Natural killer cell (primary cell): ENCODE data around the gene SLC2A1. TPM values are rescaled to one million over a fixed set of nuclear protein-coding genes. Genes with fewer than 3 reads are reported as not detected.

ENCODE experiments used
- ATAC-seq, 3 donors: fragments of 150-1000 bp in 2 of 3; fragments of 200-7000 bp in 1 of 3; cut with Tn5 transposase; 1 replicate in 1 of 3; 2 replicates in 2 of 3; pipeline ENCODE4 v1.10.0; 2021; ENCODE audit warnings: mild to moderate bottlenecking in 2 of 3, moderate library complexity in 2 of 3
- DNase-seq, 2 donors: peaks; one replicate each; pipeline versions ENCODE4 v3.0.0 to v3.0.0-alpha.2; 2013 to 2021; ENCODE audit warnings: mixed read lengths in 1 of 2
- H3K27ac ChIP-seq: one replicate; pipeline ENCODE4 v1.5.1; 2013; ENCODE audit warnings: mild to moderate bottlenecking, low read length
- H3K27me3 ChIP-seq: one replicate; pipeline ENCODE4 v1.6.1; 2013; ENCODE audit warnings: low read length; ENCODE audit not compliant: control insufficient read depth, insufficient read depth
- H3K36me3 ChIP-seq: one replicate; pipeline ENCODE4 v1.6.1; 2013; ENCODE audit warnings: low read length; ENCODE audit not compliant: control insufficient read depth, insufficient read depth
- H3K4me1 ChIP-seq: one replicate; pipeline ENCODE4 v1.6.1; 2013; ENCODE audit warnings: low read length; ENCODE audit not compliant: control insufficient read depth, insufficient read depth
- H3K4me3 ChIP-seq: one replicate; pipeline ENCODE4 v1.5.1; 2013; ENCODE audit warnings: low read length
- H3K9me3 ChIP-seq: one replicate; pipeline ENCODE4 v1.6.1; 2013; ENCODE audit warnings: low read length; ENCODE audit not compliant: control insufficient read depth, insufficient read depth
- H3K27ac Mint-ChIP-seq, 2 donors: one replicate each; pipeline ENCODE4 v1.8.0; 2022; ENCODE audit warnings: mild to moderate bottlenecking in 2 of 2, mixed read lengths in 2 of 2, moderate library complexity in 1 of 2
- H3K27me3 Mint-ChIP-seq, 2 donors: one replicate each; pipeline ENCODE4 v1.8.0; 2022; ENCODE audit warnings: low read depth in 2 of 2, mixed read lengths in 2 of 2
- H3K36me3 Mint-ChIP-seq: one replicate; pipeline ENCODE4 v1.8.0; 2022; ENCODE audit warnings: mixed read lengths
- H3K4me1 Mint-ChIP-seq, 2 donors: one replicate each; pipeline ENCODE4 v1.8.0; 2022; ENCODE audit warnings: mixed read lengths in 2 of 2
- H3K4me3 Mint-ChIP-seq: one replicate; pipeline ENCODE4 v1.8.0; 2022; ENCODE audit warnings: mild to moderate bottlenecking, moderate library complexity, mixed read lengths
- H3K9me3 Mint-ChIP-seq, 2 donors: one replicate each; pipeline ENCODE4 v1.8.0; 2022; ENCODE audit warnings: mixed read lengths in 2 of 2
- WGBS: methylation state at CpG from one replicate; pipeline ENCODE4 v1.1.7; 2013; ENCODE audit warnings: missing lambda C conversion rate; ENCODE audit not compliant: insufficient coverage; 5-methylcytosine and 5-hydroxymethylcytosine counted together
- intact Hi-C: fragments of 100-400 bp; cut with micrococcal nuclease; formaldehyde crosslinking; loops from one replicate; pipeline ENCODE4 v1.14.2; 2022
- total RNA-seq, 4 donors: library from RNA; stranded (reverse); fragments of 120-200 nt in 1 of 4; gene quantifications; one replicate each; pipeline versions ENCODE4 v1.2.3 to v1.2.4, GENCODE V29; 2013 to 2022
- TF ChIP-seq, protein P1 (sequence below): fragments of 200-600 bp; IDR thresholded peaks from one replicate; pipeline ENCODE4 v1.8.0; 2022; ENCODE audit warnings: antibody characterized with exemption

SLC2A1 gene
- total RNA-seq, 3 donors from 2014 or later (not counting 1 experiment from before 2014, with no cell fraction given), result 94.7 to 143 (median 95.1) TPM

DNA sequence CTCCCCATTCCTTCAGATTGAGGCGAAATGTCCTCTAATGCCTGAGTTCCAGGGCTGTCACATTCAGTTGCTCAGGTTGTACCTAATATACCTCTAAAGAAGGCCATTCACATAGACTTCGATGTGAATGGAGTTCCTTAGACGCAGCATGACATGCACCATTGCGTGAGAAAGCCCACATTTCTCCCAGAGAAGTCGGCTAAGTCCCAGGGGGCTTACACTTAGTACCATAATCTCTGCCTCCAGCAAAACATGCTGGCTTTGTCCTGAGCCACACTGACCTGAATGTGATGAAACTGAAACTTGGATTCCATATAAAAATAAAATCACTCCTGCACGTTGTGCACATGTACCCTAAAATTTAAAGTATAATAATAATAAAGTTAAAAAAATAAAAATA is 23.2 kb upstream of the SLC2A1 start:
- ATAC-seq, result no peak
- WGBS, result 95% methylated on average over 5 of the region's 6 CpGs
- intact Hi-C loops, result no loop called here

DNA sequence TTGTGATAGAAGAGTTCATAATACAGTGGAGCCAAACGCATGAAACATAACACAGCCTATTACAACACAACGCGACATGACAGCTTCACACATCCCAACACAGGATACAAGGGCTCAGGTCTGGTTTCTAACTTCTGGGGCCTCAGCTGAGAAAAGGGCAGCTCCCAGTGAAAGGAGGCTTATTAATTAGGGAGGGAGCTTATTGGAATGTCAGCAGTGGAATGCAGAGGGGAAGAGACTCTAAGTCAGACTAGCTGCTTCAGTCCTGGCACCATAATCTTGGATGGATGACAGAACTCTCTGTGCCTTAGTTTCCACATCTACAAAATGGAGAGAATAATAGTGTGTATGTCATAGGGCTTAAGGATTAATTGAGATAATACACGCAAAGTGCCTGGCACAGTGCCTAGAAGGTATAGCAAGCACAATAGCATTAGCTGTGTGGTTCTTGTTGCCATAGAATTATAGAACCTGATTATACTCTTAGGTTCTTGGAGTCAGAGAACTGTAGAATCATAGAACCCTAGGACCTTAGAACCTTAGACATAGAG is 22.7 kb upstream of the SLC2A1 start:
- intact Hi-C loops, result no loop called here
- H3K27ac Mint-ChIP-seq, result no peak overlapping the region
- Histone ChIP-seq H3K27ac (no peak overlapping the region), H3K36me3 (no peaks in the 10 kb centered on the region), H3K27me3 (no peaks in the 10 kb centered on the region), H3K9me3 (no peaks in the 10 kb centered on the region), H3K4me1 (peaks cover 5% of the 10 kb centered on the region), H3K4me3 (no peak overlapping the region)
- no peak overlapping the region for H3K4me3 Mint-ChIP-seq
- TF ChIP-seq, protein P1, sequence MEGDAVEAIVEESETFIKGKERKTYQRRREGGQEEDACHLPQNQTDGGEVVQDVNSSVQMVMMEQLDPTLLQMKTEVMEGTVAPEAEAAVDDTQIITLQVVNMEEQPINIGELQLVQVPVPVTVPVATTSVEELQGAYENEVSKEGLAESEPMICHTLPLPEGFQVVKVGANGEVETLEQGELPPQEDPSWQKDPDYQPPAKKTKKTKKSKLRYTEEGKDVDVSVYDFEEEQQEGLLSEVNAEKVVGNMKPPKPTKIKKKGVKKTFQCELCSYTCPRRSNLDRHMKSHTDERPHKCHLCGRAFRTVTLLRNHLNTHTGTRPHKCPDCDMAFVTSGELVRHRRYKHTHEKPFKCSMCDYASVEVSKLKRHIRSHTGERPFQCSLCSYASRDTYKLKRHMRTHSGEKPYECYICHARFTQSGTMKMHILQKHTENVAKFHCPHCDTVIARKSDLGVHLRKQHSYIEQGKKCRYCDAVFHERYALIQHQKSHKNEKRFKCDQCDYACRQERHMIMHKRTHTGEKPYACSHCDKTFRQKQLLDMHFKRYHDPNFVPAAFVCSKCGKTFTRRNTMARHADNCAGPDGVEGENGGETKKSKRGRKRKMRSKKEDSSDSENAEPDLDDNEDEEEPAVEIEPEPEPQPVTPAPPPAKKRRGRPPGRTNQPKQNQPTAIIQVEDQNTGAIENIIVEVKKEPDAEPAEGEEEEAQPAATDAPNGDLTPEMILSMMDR, result no peak
- H3K9me3 Mint-ChIP-seq, result no peaks in the 10 kb centered on the region
- 0% methylated on average over 1 of the region's 4 CpGs for WGBS
- DNase-seq, result no peak
- peaks cover 8 to 9% of the 10 kb centered on the region in 2 donors for H3K27me3 Mint-ChIP-seq
- no peaks in the 10 kb centered on the region for H3K36me3 Mint-ChIP-seq
- no peak for ATAC-seq
- H3K4me1 Mint-ChIP-seq, result peaks cover 0 to 4% of the 10 kb centered on the region in 2 donors

More for the DNA sequence above, 23.2 kb upstream of the SLC2A1 start:
- no peaks in the 10 kb centered on the region for H3K9me3 ChIP-seq
- no peak for DNase-seq
- no peak overlapping the region for H3K27ac ChIP-seq
- no peaks in the 10 kb centered on the region for H3K27me3 ChIP-seq
- peaks cover 5% of the 10 kb centered on the region for H3K4me1 ChIP-seq
- Mint-ChIP-seq H3K36me3 (no peaks in the 10 kb centered on the region), H3K4me1 (peaks cover 0 to 4% of the 10 kb centered on the region in 2 donors), H3K27me3 (peaks cover 8 to 9% of the 10 kb centered on the region in 2 donors), H3K9me3 (no peaks in the 10 kb centered on the region), H3K27ac (no peak overlapping the region), H3K4me3 (no peak overlapping the region)
- H3K4me3 ChIP-seq, result no peak overlapping the region
- TF ChIP-seq, protein P1, result no peak
- H3K36me3 ChIP-seq, result no peaks in the 10 kb centered on the region

DNA sequence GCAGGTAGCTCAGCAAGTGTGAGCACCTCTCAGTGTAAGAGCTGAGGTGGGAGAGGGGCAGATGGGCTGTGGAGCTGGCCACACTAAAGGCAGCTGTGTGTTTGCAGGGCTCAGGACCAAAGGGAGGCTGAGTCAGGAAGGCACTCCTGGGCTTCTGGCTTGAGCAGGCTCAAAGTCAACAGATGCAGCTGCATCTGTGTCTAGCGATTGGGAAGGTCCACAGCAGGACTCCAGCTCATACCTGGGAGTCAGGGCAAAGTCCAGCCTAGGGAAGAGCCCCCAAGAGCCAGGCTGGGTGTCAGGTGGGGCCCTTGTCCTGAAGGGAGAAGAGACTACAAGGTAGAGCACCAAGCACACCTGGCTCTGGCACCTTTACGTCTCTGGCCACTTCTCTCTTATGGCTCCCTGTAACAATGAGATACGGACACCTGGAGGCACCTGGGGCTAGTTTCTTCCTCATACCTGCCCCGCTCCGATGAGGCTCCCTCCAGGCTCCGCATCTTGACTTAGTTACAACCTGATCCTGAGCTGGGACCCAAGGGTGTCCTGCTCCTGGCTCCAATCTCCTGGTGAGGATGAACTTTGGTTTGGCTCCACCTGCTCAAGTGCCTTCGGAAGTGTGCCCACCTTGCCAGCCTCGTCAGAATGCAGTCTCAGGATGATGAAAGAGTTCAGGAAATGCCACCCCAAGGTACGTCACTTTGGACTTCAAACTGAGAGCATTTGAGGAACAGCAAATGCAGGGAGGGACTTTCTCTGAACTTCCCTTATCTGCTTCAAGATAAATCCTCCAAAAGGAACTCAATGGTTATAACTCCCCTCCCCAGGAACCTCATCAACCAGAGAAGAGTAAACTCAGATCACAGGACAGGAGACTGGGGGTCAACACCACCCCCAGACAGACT is 21.5 kb upstream of the SLC2A1 start:
- H3K4me1 Mint-ChIP-seq, result peaks cover 5 to 9% of the 10 kb centered on the region in 2 donors
- ATAC-seq (no peak), DNase-seq (no peak)
- H3K36me3 Mint-ChIP-seq, result no peaks in the 10 kb centered on the region
- TF ChIP-seq, protein P1, result no peak
- no peaks in the 10 kb centered on the region for H3K36me3 ChIP-seq
- no peaks in the 10 kb centered on the region for H3K9me3 Mint-ChIP-seq
- no peak overlapping the region for H3K4me3 Mint-ChIP-seq
- H3K27ac Mint-ChIP-seq, result no peak overlapping the region
- peaks cover 5% of the 10 kb centered on the region for H3K4me1 ChIP-seq
- H3K4me3 ChIP-seq, result no peak overlapping the region
- 77% methylated on average over 9 of the region's 9 CpGs for WGBS
- intact Hi-C loops, result no loop called here
- no peaks in the 10 kb centered on the region for H3K9me3 ChIP-seq
- no peak overlapping the region for H3K27ac ChIP-seq
- peaks cover 8 to 9% of the 10 kb centered on the region in 2 donors for H3K27me3 Mint-ChIP-seq
- H3K27me3 ChIP-seq, result no peaks in the 10 kb centered on the region
